ENCODE measurements around the gene GNA12. TPM values are rescaled to one million over a fixed set of nuclear protein-coding genes. Genes with fewer than 3 reads are reported as not detected.
A peak's percentile ranks its signal among the peaks of the same experiment; 100 is the strongest.

The GNA12 gene
- total and polyA plus RNA-seq, 10 donors, result 12.3 to 64.2 (median 32.4) TPM

DNA sequence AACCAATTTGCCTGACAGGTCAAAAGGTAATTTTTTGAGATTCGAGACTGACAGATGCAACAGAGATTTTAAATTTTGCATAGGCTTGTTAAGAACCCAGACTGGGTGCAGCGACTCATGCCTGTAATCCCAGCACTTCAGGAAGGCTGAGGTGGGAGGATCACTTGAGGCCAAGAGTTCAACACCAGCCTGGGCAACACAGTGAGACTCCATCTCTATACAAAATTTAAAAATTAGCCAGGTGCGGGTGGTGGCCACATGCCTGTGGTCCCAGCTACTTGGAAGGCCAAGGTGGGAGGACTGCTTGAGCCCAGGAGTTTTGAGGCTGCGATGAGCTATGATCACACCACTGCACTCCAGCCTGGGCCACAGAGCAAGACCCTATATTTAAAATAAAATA is 121.5 kb downstream of the GNA12 start:
- Histone ChIP-seq H3K9me3 (no peaks in the 10 kb centered on the region), H3K4me1 (peaks cover 13 to 49% (median 37%) of the 10 kb centered on the region in 6 donors), H3K4me3 (no peak overlapping the region), H3K36me3 (peaks cover 0 to 75% (median 4%) of the 10 kb centered on the region in 6 donors), H3K27me3 (replicated peaks in 1 of 7) (no peaks in the 10 kb centered on the region), H3K27ac (peak overlapping the region in 2 of 8 donors; percentile 44)
- WGBS, 5 donors, result 84 to 96% (median 93%) methylated on average over 4 of the region's 4 CpGs
- TF ChIP-seq POLR2A (IDR thresholded peaks at IDR 0.05), result no peak
- TF ChIP-seq, protein P1, sequence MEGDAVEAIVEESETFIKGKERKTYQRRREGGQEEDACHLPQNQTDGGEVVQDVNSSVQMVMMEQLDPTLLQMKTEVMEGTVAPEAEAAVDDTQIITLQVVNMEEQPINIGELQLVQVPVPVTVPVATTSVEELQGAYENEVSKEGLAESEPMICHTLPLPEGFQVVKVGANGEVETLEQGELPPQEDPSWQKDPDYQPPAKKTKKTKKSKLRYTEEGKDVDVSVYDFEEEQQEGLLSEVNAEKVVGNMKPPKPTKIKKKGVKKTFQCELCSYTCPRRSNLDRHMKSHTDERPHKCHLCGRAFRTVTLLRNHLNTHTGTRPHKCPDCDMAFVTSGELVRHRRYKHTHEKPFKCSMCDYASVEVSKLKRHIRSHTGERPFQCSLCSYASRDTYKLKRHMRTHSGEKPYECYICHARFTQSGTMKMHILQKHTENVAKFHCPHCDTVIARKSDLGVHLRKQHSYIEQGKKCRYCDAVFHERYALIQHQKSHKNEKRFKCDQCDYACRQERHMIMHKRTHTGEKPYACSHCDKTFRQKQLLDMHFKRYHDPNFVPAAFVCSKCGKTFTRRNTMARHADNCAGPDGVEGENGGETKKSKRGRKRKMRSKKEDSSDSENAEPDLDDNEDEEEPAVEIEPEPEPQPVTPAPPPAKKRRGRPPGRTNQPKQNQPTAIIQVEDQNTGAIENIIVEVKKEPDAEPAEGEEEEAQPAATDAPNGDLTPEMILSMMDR (IDR thresholded peaks at IDR 0.05 in 8 of 11, conservative IDR thresholded peaks at IDR 0.05 in 3 of 11), result no peak
- TF ChIP-seq POLR2AphosphoS5 (IDR thresholded peaks at IDR 0.05), result no peak
- intact Hi-C loops (cut with DNase I; ENCODE audit: low total_unique reads), result no loop called here
- peak; percentile 35 for DNase-seq

DNA sequence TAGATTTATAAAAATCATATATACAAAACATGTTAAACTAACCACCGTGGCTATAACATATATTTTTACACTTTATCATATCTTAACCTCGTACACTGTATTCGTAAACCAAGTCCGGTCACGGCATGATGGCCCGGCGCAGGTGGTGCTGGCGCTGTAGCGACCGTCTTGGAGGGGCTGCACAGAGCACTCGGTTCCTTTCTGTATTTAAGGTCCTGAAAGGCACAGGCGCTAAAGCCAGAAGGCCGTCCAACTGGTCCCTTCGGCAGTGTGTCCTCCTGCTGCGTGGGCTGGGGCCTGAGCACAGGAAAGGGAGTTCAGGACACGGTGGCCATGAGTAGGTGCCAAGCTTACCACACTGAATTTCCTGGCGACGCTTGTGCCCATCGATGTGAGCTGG is 122.3 kb downstream of the GNA12 start:
- TF ChIP-seq POLR2A (IDR thresholded peaks at IDR 0.05), result no peak
- peak; percentile 61 to 80 (median 75) for TF ChIP-seq POLR2AphosphoS5 (IDR thresholded peaks at IDR 0.05)
- TF ChIP-seq, protein P1 (IDR thresholded peaks at IDR 0.05 in 8 of 11, conservative IDR thresholded peaks at IDR 0.05 in 3 of 11), result no peak
- Histone ChIP-seq H3K9me3 (no peaks in the 10 kb centered on the region), H3K4me1 (peaks cover 21 to 55% (median 44%) of the 10 kb centered on the region in 6 donors), H3K4me3 (no peak overlapping the region), H3K27me3 (replicated peaks in 1 of 7) (no peaks in the 10 kb centered on the region), H3K27ac (peak overlapping the region in 3 of 8 donors; percentile 44 to 48 (median 44)), H3K36me3 (peaks cover 0 to 71% (median 3%) of the 10 kb centered on the region in 6 donors)
- intact Hi-C loops (cut with DNase I; ENCODE audit: low total_unique reads), result no loop called here
- WGBS, 5 donors, result 76 to 92% (median 81%) methylated on average over 19 of the region's 19 CpGs
- DNase-seq, result peak; percentile 82

DNA sequence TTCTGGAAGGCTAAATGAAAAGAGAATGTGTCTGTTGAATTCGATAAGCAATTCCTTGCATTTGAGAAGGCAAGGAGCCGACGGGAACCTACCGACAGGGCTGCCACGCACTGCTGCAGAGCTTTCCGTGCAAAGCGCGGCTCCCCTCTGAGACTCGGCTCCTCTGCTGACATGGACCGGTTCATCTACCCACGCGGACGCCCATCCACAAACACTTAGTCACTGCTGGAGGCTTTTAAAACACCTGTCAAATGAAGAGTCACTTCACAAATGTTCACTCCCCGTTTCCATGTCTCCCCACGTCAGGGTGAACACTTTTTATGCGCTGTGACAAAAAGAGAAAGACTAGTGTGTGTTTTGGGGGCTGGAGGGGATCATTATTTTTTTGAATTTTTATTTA is 124.1 kb downstream of the GNA12 start:
- H3K27ac ChIP-seq, result no peak overlapping the region
- H3K4me1 ChIP-seq, result peaks cover 25 to 73% (median 61%) of the 10 kb centered on the region in 6 donors
- no peaks in the 10 kb centered on the region for H3K27me3 ChIP-seq (replicated peaks in 1 of 7)
- WGBS, 5 donors, result 90 to 93% (median 92%) methylated on average over 16 of the region's 16 CpGs
- no peak overlapping the region for H3K4me3 ChIP-seq
- peaks cover 0 to 58% (median 0%) of the 10 kb centered on the region in 6 donors for H3K36me3 ChIP-seq
- H3K9me3 ChIP-seq, result no peaks in the 10 kb centered on the region
- intact Hi-C loops (cut with DNase I; ENCODE audit: low total_unique reads), result no loop called here
- TF ChIP-seq, protein P1 (IDR thresholded peaks at IDR 0.05 in 8 of 11, conservative IDR thresholded peaks at IDR 0.05 in 3 of 11), result no peak
- TF ChIP-seq POLR2A (IDR thresholded peaks at IDR 0.05) (no peak), POLR2AphosphoS5 (IDR thresholded peaks at IDR 0.05) (no peak)
- no peak for DNase-seq

DNA sequence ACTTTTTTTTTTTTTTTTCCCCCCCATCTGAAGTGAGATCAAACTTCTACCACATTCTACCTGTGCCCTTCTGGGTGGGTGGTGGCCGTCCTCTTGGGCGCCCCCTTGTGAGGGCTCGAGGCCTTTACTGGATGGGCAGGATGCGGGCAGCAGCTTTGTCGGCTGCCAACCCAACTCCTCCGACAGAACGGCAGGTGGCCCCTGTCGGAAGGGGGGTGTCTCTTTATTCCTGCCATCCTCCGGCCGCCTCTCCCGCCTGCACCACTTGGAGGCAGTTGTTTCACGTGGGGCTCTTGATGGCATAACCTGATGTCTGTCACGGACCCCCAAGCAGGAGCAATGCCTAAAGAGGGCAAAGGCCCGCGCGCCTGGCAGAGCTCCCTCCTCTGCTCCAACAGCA is 125.1 kb downstream of the GNA12 start:
- peak; percentile 88 for DNase-seq
- H3K27me3 ChIP-seq (replicated peaks in 1 of 7), result no peaks in the 10 kb centered on the region
- TF ChIP-seq POLR2AphosphoS5 (IDR thresholded peaks at IDR 0.05) (peak in 1 of 3 donors; percentile 20), POLR2A (IDR thresholded peaks at IDR 0.05) (no peak)
- TF ChIP-seq, protein P1 (IDR thresholded peaks at IDR 0.05 in 8 of 11, conservative IDR thresholded peaks at IDR 0.05 in 3 of 11), result peak; percentile 33 to 79 (median 56)

More for the DNA sequence above, 125.1 kb downstream of the GNA12 start:
- intact Hi-C loops (cut with DNase I; ENCODE audit: low total_unique reads), result no loop called here
- Histone ChIP-seq H3K4me1 (peaks cover 25 to 84% (median 63%) of the 10 kb centered on the region in 6 donors), H3K36me3 (peaks cover 0 to 48% (median 0%) of the 10 kb centered on the region in 6 donors), H3K9me3 (no peaks in the 10 kb centered on the region), H3K4me3 (no peak overlapping the region), H3K27ac (peak overlapping the region in 2 of 8 donors; percentile 50 to 53)
- WGBS, 5 donors, result 13 to 48% (median 41%) methylated on average over 8 to 16 of the region's 16 CpGs

Measured in spleen (tissue), 11 donors.